ENCODE results near the gene SCYGR2. TPM values are rescaled to one million over a fixed set of nuclear protein-coding genes. Genes with fewer than 3 reads are reported as not detected.

SCYGR2 gene
- total RNA-seq, 2 donors from 2014 or later: not detected

DNA sequence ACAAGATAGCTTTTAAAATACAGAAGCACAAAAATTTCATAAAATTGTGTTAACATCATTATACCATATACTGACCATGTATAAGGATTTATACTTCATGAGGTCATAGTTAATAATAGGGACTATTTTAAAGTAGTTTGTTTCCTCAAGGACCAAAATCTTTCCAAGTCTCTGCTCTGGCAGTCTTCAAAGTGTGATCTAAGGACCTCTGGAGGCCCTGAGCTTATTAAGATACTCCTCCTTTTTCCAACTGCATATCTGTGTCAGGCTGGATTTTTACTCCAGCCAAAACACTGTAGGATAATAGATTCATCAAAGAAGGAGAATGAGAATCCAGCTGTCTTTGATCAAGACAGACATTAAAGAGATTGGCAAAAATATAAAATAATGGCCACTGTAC is 1.7 kb upstream of the SCYGR2 start:
- TF ChIP-seq, protein P1, sequence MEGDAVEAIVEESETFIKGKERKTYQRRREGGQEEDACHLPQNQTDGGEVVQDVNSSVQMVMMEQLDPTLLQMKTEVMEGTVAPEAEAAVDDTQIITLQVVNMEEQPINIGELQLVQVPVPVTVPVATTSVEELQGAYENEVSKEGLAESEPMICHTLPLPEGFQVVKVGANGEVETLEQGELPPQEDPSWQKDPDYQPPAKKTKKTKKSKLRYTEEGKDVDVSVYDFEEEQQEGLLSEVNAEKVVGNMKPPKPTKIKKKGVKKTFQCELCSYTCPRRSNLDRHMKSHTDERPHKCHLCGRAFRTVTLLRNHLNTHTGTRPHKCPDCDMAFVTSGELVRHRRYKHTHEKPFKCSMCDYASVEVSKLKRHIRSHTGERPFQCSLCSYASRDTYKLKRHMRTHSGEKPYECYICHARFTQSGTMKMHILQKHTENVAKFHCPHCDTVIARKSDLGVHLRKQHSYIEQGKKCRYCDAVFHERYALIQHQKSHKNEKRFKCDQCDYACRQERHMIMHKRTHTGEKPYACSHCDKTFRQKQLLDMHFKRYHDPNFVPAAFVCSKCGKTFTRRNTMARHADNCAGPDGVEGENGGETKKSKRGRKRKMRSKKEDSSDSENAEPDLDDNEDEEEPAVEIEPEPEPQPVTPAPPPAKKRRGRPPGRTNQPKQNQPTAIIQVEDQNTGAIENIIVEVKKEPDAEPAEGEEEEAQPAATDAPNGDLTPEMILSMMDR (conservative IDR thresholded peaks at IDR 0.05): no peak
- Histone ChIP-seq H3K9me3 (ENCODE audit: control insufficient read depth, low read length) (no peaks in the 10 kb centered on the region), H3K36me3 (ENCODE audit: control insufficient read depth, insufficient read depth, low read length) (no peaks in the 10 kb centered on the region), H3K4me3 (ENCODE audit: low read length) (no peak overlapping the region), H3K27me3 (ENCODE audit: control insufficient read depth, insufficient read depth, low read length, poor library complexity, severe bottlenecking) (no peaks in the 10 kb centered on the region), H3K27ac (ENCODE audit: low read depth, low read length) (no peak overlapping the region), H3K4me1 (ENCODE audit: control insufficient read depth, insufficient read depth, low read length) (peaks cover 3% of the 10 kb centered on the region), H3K9ac (ENCODE audit: extremely low read depth, low read length, poor library complexity, severe bottlenecking) (no peak overlapping the region)
- H3K27ac Mint-ChIP-seq: no peak overlapping the region
- no peaks in the 10 kb centered on the region for H3K27me3 Mint-ChIP-seq (ENCODE audit: insufficient read depth)
- H3K9me3 Mint-ChIP-seq: no peaks in the 10 kb centered on the region
- H3K4me1 Mint-ChIP-seq: peaks cover 9% of the 10 kb centered on the region
- H3K4me3 Mint-ChIP-seq: no peak overlapping the region
- DNase-seq: no peak
- H3K36me3 Mint-ChIP-seq (ENCODE audit: low read depth): no peaks in the 10 kb centered on the region

DNA sequence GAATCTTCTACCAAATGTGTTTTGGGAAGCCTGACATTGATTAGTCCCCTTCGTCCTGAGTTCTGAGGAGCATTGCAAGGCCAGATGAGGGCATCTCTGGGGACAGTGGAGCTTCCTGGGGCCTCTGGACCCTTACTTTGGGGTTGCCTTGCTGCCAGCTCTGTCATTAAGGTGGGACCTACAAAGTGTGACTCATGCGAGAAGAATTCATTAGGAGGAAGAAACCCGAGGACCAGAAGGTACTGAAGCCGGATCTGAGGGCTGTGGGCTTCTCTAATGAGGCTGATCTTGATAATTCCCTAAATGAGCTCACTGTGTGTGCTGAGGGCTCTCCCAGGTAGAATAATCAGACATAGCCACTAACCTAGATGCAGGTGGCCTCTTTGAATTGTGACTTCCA is 695 bp upstream of the SCYGR2 start:
- peak overlapping the region; percentile 79 for H3K27ac Mint-ChIP-seq
- H3K27me3 Mint-ChIP-seq (ENCODE audit: insufficient read depth): no peaks in the 10 kb centered on the region
- no peaks in the 10 kb centered on the region for H3K9me3 Mint-ChIP-seq
- H3K4me1 Mint-ChIP-seq: peaks cover 9% of the 10 kb centered on the region
- DNase-seq: peak; percentile 75
- 64 to 73% methylated on average over 4 of the region's 4 CpGs for WGBS, 2 experiments (ENCODE audit: insufficient coverage in 1 of 2, insufficient read length in 1 of 2)
- Histone ChIP-seq H3K9ac (ENCODE audit: extremely low read depth, low read length, poor library complexity, severe bottlenecking) (no peak overlapping the region), H3K4me3 (ENCODE audit: low read length) (no peak overlapping the region), H3K27ac (ENCODE audit: low read depth, low read length) (no peak overlapping the region), H3K27me3 (ENCODE audit: control insufficient read depth, insufficient read depth, low read length, poor library complexity, severe bottlenecking) (no peaks in the 10 kb centered on the region), H3K4me1 (ENCODE audit: control insufficient read depth, insufficient read depth, low read length) (peaks cover 3% of the 10 kb centered on the region), H3K9me3 (ENCODE audit: control insufficient read depth, low read length) (no peaks in the 10 kb centered on the region), H3K36me3 (ENCODE audit: control insufficient read depth, insufficient read depth, low read length) (no peaks in the 10 kb centered on the region)
- no peak overlapping the region for H3K4me3 Mint-ChIP-seq
- TF ChIP-seq, protein P1 (conservative IDR thresholded peaks at IDR 0.05): no peak
- no peaks in the 10 kb centered on the region for H3K36me3 Mint-ChIP-seq (ENCODE audit: low read depth)

DNA sequence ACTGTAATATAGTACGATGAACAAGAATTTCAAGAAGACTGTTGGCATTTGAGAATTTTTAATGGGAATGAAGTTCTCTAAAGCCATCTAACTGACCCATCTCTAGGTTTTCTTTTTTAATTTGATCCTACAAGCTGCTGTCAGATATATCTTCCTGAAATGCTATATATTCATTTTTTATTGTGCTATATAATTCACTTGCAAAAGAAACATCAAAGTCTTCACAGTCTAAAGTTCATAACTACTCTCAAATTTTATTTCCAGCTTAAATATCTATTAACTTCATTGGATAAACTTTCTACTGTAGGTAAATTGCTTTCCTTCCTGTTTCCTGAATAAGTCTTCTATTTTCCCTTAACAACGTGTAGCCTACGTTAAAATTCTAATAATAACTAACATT is 3.7 kb downstream of the SCYGR2 start:
- H3K9me3 ChIP-seq (ENCODE audit: control insufficient read depth, low read length): no peaks in the 10 kb centered on the region
- no peak overlapping the region for H3K4me3 ChIP-seq (ENCODE audit: low read length)
- DNase-seq: no peak
- no peak overlapping the region for H3K4me3 Mint-ChIP-seq
- TF ChIP-seq, protein P1 (conservative IDR thresholded peaks at IDR 0.05): no peak
- H3K9ac ChIP-seq (ENCODE audit: extremely low read depth, low read length, poor library complexity, severe bottlenecking): no peak overlapping the region
- peaks cover 9% of the 10 kb centered on the region for H3K4me1 Mint-ChIP-seq
- H3K27ac ChIP-seq (ENCODE audit: low read depth, low read length): no peak overlapping the region
- no peaks in the 10 kb centered on the region for H3K27me3 Mint-ChIP-seq (ENCODE audit: insufficient read depth)
- no peaks in the 10 kb centered on the region for H3K9me3 Mint-ChIP-seq
- peaks cover 3% of the 10 kb centered on the region for H3K4me1 ChIP-seq (ENCODE audit: control insufficient read depth, insufficient read depth, low read length)
- H3K36me3 Mint-ChIP-seq (ENCODE audit: low read depth): no peaks in the 10 kb centered on the region
- no peak overlapping the region for H3K27ac Mint-ChIP-seq
- H3K36me3 ChIP-seq (ENCODE audit: control insufficient read depth, insufficient read depth, low read length): no peaks in the 10 kb centered on the region
- WGBS, 2 experiments (ENCODE audit: insufficient coverage in 1 of 2, insufficient read length in 1 of 2): 90 to 100% methylated on average over 2 to 3 of the region's 3 CpGs
- H3K27me3 ChIP-seq (ENCODE audit: control insufficient read depth, insufficient read depth, low read length, poor library complexity, severe bottlenecking): no peaks in the 10 kb centered on the region

All from endodermal cell (in vitro differentiated cells).